ENCODE data around the gene PYDC2.

DNA sequence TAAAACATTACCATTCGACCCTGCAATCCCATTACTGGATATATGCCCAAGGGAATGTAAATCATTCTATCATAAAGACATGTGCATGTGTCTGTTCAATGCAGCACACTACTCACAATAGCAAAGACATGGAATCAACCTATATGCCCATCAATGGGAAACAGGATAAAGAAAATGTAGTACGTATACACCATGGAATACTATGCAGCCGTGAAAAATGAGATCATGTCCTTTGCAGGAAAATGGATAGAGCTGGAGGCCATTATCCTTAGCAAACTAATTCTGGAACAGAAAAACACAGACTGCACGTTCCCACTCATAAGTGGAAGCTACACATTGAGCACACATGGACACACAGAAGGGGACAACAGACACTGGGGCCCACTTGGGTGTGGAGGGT, 20.4 kb upstream of the PYDC2 start:
- TF ChIP-seq, protein P1, sequence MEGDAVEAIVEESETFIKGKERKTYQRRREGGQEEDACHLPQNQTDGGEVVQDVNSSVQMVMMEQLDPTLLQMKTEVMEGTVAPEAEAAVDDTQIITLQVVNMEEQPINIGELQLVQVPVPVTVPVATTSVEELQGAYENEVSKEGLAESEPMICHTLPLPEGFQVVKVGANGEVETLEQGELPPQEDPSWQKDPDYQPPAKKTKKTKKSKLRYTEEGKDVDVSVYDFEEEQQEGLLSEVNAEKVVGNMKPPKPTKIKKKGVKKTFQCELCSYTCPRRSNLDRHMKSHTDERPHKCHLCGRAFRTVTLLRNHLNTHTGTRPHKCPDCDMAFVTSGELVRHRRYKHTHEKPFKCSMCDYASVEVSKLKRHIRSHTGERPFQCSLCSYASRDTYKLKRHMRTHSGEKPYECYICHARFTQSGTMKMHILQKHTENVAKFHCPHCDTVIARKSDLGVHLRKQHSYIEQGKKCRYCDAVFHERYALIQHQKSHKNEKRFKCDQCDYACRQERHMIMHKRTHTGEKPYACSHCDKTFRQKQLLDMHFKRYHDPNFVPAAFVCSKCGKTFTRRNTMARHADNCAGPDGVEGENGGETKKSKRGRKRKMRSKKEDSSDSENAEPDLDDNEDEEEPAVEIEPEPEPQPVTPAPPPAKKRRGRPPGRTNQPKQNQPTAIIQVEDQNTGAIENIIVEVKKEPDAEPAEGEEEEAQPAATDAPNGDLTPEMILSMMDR (IDR thresholded peaks at IDR 0.05): no peak
- no peak for TF ChIP-seq EP300 (IDR thresholded peaks at IDR 0.05)

All from tibial nerve (tissue), 4 donors.